ENCODE results near the gene LAMC3.

DNA sequence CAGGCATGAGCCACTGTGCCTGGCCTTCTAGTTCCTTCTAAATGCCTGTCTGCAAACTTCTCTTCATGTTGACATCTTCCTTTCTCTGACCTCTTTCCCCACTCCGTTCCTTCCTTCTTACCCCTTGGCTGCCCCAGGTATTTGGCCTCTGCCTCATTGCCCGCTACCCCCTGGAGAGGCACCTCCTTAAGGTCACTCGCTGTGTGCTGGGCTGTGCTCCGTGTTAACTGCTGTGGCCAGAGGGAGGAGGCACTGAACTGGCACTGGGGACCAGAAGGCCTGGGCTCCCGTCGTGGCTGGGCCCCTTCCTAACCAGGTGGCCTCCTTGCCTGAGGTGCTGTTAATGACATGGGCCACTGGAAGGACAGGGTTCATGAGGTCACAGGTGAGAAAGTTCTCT, 39.4 kb downstream of the LAMC3 start:
- TF ChIP-seq EP300 (conservative IDR thresholded peaks at IDR 0.05; ENCODE audit: poor library complexity, severe bottlenecking) = no peak
- TF ChIP-seq, protein P1, sequence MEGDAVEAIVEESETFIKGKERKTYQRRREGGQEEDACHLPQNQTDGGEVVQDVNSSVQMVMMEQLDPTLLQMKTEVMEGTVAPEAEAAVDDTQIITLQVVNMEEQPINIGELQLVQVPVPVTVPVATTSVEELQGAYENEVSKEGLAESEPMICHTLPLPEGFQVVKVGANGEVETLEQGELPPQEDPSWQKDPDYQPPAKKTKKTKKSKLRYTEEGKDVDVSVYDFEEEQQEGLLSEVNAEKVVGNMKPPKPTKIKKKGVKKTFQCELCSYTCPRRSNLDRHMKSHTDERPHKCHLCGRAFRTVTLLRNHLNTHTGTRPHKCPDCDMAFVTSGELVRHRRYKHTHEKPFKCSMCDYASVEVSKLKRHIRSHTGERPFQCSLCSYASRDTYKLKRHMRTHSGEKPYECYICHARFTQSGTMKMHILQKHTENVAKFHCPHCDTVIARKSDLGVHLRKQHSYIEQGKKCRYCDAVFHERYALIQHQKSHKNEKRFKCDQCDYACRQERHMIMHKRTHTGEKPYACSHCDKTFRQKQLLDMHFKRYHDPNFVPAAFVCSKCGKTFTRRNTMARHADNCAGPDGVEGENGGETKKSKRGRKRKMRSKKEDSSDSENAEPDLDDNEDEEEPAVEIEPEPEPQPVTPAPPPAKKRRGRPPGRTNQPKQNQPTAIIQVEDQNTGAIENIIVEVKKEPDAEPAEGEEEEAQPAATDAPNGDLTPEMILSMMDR (IDR thresholded peaks at IDR 0.05; ENCODE audit: poor library complexity, severe bottlenecking) = no peak
- TF ChIP-seq, protein P2, sequence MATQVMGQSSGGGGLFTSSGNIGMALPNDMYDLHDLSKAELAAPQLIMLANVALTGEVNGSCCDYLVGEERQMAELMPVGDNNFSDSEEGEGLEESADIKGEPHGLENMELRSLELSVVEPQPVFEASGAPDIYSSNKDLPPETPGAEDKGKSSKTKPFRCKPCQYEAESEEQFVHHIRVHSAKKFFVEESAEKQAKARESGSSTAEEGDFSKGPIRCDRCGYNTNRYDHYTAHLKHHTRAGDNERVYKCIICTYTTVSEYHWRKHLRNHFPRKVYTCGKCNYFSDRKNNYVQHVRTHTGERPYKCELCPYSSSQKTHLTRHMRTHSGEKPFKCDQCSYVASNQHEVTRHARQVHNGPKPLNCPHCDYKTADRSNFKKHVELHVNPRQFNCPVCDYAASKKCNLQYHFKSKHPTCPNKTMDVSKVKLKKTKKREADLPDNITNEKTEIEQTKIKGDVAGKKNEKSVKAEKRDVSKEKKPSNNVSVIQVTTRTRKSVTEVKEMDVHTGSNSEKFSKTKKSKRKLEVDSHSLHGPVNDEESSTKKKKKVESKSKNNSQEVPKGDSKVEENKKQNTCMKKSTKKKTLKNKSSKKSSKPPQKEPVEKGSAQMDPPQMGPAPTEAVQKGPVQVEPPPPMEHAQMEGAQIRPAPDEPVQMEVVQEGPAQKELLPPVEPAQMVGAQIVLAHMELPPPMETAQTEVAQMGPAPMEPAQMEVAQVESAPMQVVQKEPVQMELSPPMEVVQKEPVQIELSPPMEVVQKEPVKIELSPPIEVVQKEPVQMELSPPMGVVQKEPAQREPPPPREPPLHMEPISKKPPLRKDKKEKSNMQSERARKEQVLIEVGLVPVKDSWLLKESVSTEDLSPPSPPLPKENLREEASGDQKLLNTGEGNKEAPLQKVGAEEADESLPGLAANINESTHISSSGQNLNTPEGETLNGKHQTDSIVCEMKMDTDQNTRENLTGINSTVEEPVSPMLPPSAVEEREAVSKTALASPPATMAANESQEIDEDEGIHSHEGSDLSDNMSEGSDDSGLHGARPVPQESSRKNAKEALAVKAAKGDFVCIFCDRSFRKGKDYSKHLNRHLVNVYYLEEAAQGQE (IDR thresholded peaks at IDR 0.05; ENCODE audit: borderline replicate concordance) = no peak
- no peak for TF ChIP-seq TAF1 (IDR thresholded peaks at IDR 0.05; ENCODE audit: low read depth)

All from neural cell (in vitro differentiated cells).